Caco-2 (cell line): Measurements from ENCODE around the gene DLX4. TPM values are rescaled to one million over a fixed set of nuclear protein-coding genes. Genes with fewer than 3 reads are reported as not detected.
A peak's percentile ranks its signal among the peaks of the same experiment; 100 is the strongest.

Source experiments
- BruUV-seq: library from RNA; stranded (reverse); fragments of 400-500 nt; replicated peaks from 2 replicates; lab custom pipeline; 2021; lab: Mats Ljungman, UMichigan
- CTCF ChIA-PET: fragments of 300-600 bp; sonication (Branson Sonifier 250); formaldehyde crosslinking; loops from one replicate; lab custom pipeline; 2022; ENCODE audit warnings: antibody characterized with exemption; lab: Charles Lee
- POLR2A ChIA-PET: fragments of 300-600 bp; sonication (Branson Sonifier 250); formaldehyde crosslinking; loops from one replicate; lab custom pipeline; 2022; ENCODE audit warnings: antibody characterized with exemption; lab: Charles Lee
- DNase-seq, 2 experiments: peaks; one replicate each; pipeline versions ENCODE4 v3.0.0 to v3.0.0-alpha.2; 2020 to 2022
- H3K27me3 ChIP-seq: replicated peaks from 2 replicates; pipeline ENCODE4 v1.6.0; 2011; ENCODE audit warnings: low read length; ENCODE audit not compliant: control insufficient read depth, insufficient read depth
- H3K36me3 ChIP-seq: 2 replicates; pipeline ENCODE4 v1.5.1; 2011; ENCODE audit warnings: low read length; ENCODE audit not compliant: control insufficient read depth, insufficient read depth
- H3K4me1 ChIP-seq: fragments of 250-450 bp; sonication (Bioruptor Pico); 2 replicates; pipeline ENCODE4 v1.5.1; 2020; ENCODE audit warnings: mild to moderate bottlenecking
- H3K4me3 ChIP-seq: 2 replicates; pipeline ENCODE4 v1.5.1; 2011; ENCODE audit warnings: low read depth, mild to moderate bottlenecking, control low read depth, low read length
- H3K9me3 ChIP-seq: fragments of 250-450 bp; sonication (Bioruptor Pico); 2 replicates; pipeline ENCODE4 v1.5.1; 2020; ENCODE audit warnings: mild to moderate bottlenecking, moderate library complexity
- H3K27ac Mint-ChIP-seq: one replicate; pipeline ENCODE4 v1.8.0; 2022; ENCODE audit warnings: mixed read lengths; ENCODE audit not compliant: unreplicated experiment
- H3K27me3 Mint-ChIP-seq: one replicate; pipeline ENCODE4 v1.8.0; 2022; ENCODE audit warnings: mixed read lengths; ENCODE audit not compliant: insufficient read depth, unreplicated experiment
- H3K36me3 Mint-ChIP-seq: one replicate; pipeline ENCODE4 v1.8.0; 2022; ENCODE audit warnings: mild to moderate bottlenecking, mixed read lengths; ENCODE audit not compliant: insufficient read depth, unreplicated experiment
- H3K4me1 Mint-ChIP-seq: one replicate; pipeline ENCODE4 v1.8.0; 2022; ENCODE audit warnings: low read depth, mixed read lengths; ENCODE audit not compliant: unreplicated experiment
- H3K4me3 Mint-ChIP-seq: one replicate; pipeline ENCODE4 v1.8.0; 2022; ENCODE audit warnings: mild to moderate bottlenecking, moderate library complexity, mixed read lengths; ENCODE audit not compliant: unreplicated experiment
- H3K9me3 Mint-ChIP-seq: one replicate; pipeline ENCODE4 v1.8.0; 2022; ENCODE audit warnings: mixed read lengths; ENCODE audit not compliant: unreplicated experiment
- intact Hi-C: fragments of 100-400 bp; cut with micrococcal nuclease; formaldehyde crosslinking; loops from one replicate; pipeline ENCODE4 v1.10.0; 2022; ENCODE audit not compliant: unreplicated experiment
- total RNA-seq: library from RNA; stranded (reverse); gene quantifications from 2 replicates; pipeline ENCODE4 v1.2.3, GENCODE V29; 2022
- TF ChIP-seq, protein P1 (sequence below), 2 experiments: fragments of 200-600 bp in 1 of 2; IDR thresholded peaks; 1 replicate in 1 of 2; 2 replicates in 1 of 2; pipeline versions ENCODE4 v1.5.1 to v1.8.0; 2011 to 2022; ENCODE audit warnings: antibody characterized with exemption in 1 of 2, control low read depth in 1 of 2, inconsistent platforms in 1 of 2, low read depth in 1 of 2, low read length in 1 of 2, mild to moderate bottlenecking in 1 of 2, moderate library complexity in 1 of 2; ENCODE audit not compliant: insufficient read depth in 1 of 2, severe bottlenecking in 1 of 2, unreplicated experiment in 1 of 2

Gene DLX4
- total RNA-seq, 1 experiment from 2014 or later: 27.0 TPM

DNA sequence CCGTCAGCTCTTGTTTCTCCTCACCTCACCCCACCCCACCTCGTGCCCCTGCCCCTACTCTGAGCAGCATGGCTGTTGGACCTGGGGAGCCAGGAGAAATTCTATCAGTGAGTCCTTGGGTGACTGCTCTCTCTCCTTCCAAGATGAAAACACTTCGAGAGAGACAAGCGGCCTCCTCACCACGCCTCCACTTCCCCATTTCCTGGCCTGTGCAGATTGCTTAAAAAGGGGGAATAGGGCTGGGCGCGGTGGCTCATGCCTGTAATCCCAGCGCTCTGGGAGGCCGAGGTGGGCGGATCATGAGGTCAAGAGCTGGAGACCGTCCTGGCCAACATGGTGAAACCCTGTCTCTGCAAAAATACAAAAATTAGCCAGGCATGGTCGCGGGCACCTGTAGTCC is 9.5 kb downstream of the DLX4 start:
- no peak for DNase-seq
- no peak overlapping the region for H3K4me3 ChIP-seq
- Mint-ChIP-seq H3K4me3 (no peak overlapping the region), H3K27me3 (no peaks in the 10 kb centered on the region), H3K4me1 (peaks cover 30% of the 10 kb centered on the region), H3K36me3 (no peaks in the 10 kb centered on the region), H3K27ac (no peak overlapping the region), H3K9me3 (no peaks in the 10 kb centered on the region)
- CTCF ChIA-PET: interaction anchor here (0.6 to 3.0 kb wide), 9 partner anchors 9 to 649 kb away, joined by 3 to 10 read pairs (median 3); no protein-coding TSS in a partner anchor
- no TSS peak for BruUV-seq
- H3K27me3 ChIP-seq: no peaks in the 10 kb centered on the region
- H3K36me3 ChIP-seq: no peaks in the 10 kb centered on the region
- peaks cover 41% of the 10 kb centered on the region for H3K4me1 ChIP-seq
- H3K9me3 ChIP-seq: no peaks in the 10 kb centered on the region
- TF ChIP-seq, protein P1, sequence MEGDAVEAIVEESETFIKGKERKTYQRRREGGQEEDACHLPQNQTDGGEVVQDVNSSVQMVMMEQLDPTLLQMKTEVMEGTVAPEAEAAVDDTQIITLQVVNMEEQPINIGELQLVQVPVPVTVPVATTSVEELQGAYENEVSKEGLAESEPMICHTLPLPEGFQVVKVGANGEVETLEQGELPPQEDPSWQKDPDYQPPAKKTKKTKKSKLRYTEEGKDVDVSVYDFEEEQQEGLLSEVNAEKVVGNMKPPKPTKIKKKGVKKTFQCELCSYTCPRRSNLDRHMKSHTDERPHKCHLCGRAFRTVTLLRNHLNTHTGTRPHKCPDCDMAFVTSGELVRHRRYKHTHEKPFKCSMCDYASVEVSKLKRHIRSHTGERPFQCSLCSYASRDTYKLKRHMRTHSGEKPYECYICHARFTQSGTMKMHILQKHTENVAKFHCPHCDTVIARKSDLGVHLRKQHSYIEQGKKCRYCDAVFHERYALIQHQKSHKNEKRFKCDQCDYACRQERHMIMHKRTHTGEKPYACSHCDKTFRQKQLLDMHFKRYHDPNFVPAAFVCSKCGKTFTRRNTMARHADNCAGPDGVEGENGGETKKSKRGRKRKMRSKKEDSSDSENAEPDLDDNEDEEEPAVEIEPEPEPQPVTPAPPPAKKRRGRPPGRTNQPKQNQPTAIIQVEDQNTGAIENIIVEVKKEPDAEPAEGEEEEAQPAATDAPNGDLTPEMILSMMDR (IDR thresholded peaks at IDR 0.05; ENCODE audit: insufficient read depth in 1 of 2, low read depth in 1 of 2, low read length in 1 of 2, severe bottlenecking in 1 of 2, unreplicated experiment in 1 of 2): no peak
- POLR2A ChIA-PET: interaction anchor here (0.6 kb wide), 1 partner anchor 10 kb away, joined by 7 read pairs; no protein-coding TSS in a partner anchor
- intact Hi-C loops: no loop called here

DNA sequence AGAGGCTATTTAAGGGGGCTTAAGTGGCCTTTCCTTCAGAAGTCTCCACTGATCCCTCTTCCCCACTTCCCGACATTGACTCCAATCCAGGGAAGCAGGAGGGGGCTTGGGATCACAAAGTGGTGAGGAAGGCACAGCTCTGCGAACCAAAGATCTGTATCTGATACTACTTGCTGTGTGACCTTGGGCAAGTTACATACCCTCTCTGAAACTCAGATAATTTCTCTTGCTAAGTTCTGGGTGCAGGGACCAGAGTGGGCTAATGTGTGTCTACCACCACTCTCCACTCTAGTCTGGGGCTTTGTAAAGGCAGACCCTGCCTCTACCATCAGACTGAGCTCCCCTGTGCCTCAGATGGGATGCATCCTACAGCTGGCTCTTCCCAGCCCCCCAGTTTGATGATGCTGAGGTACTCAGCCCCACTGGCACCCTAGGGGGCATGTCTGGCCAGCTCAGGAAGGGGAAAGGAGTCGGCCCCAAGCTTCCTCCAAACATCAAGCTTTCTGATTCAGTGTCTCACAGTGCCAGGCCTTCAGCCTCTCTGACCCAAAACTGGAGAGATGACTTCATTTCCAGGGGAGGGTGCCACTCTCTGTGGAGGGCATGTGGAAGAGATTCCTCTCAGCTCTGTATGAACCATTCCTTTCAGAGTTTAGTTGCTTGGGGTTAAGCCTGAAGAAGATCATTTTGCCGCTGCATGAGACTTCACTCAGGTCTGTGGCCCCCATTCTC is 10.9 kb downstream of the DLX4 start:
- no peaks in the 10 kb centered on the region for H3K9me3 ChIP-seq
- H3K36me3 Mint-ChIP-seq: no peaks in the 10 kb centered on the region
- intact Hi-C loops: no loop called here
- no peaks in the 10 kb centered on the region for H3K27me3 Mint-ChIP-seq
- ChIA-PET CTCF (interaction anchor here (0.6 to 1.7 kb wide), 4 partner anchors 8 to 132 kb away, joined by 3 to 13 read pairs (median 6); no protein-coding TSS in a partner anchor), POLR2A (interaction anchor here (0.7 kb wide), 1 partner anchor 98 kb away, joined by 3 read pairs; no protein-coding TSS in a partner anchor)
- BruUV-seq: no TSS peak
- H3K36me3 ChIP-seq: no peaks in the 10 kb centered on the region
- no peaks in the 10 kb centered on the region for H3K27me3 ChIP-seq
- DNase-seq: peak in 1 of 2 experiments; percentile 31
- H3K4me3 ChIP-seq: no peak overlapping the region
- peaks cover 38% of the 10 kb centered on the region for H3K4me1 ChIP-seq
- H3K9me3 Mint-ChIP-seq: no peaks in the 10 kb centered on the region
- TF ChIP-seq, protein P1 (IDR thresholded peaks at IDR 0.05; ENCODE audit: insufficient read depth in 1 of 2, low read depth in 1 of 2, low read length in 1 of 2, severe bottlenecking in 1 of 2, unreplicated experiment in 1 of 2): no peak
- no peak overlapping the region for H3K4me3 Mint-ChIP-seq
- H3K4me1 Mint-ChIP-seq: peaks cover 39% of the 10 kb centered on the region
- H3K27ac Mint-ChIP-seq: no peak overlapping the region

DNA sequence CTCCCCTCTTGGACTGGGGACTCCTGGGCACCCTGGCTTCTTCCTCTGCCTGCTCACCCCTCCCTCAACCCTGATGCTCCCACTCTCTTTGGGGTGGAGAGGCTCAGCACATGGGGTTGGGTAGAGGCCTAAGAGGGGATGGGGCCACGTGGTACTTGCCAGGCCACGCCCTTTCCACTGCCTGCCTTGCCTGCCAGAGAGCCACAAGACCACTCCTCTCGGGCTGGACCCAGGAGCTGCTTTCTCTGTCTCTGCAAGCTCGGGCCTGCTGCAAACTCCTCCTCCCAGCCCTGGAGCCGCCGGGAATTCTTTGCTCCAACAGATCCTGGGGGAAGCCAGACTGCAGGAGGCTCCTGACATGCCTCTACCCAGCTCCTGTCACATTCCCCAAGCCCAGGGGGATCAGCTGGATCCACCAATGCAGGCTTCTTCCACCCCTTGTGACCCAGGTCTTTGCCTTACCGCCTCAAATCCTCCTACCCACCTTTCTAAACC is 11.8 kb downstream of the DLX4 start:
- intact Hi-C loops: no loop called here
- peaks cover 32% of the 10 kb centered on the region for H3K4me1 Mint-ChIP-seq
- no peak overlapping the region for H3K27ac Mint-ChIP-seq
- BruUV-seq: no TSS peak
- no peaks in the 10 kb centered on the region for H3K27me3 Mint-ChIP-seq
- CTCF ChIA-PET: interaction anchor here (0.6 to 1.6 kb wide), 3 partner anchors 25 to 131 kb away, joined by 4 to 7 read pairs (median 4); no protein-coding TSS in a partner anchor
- H3K27me3 ChIP-seq: no peaks in the 10 kb centered on the region
- peak in 1 of 2 experiments; percentile 79 for DNase-seq
- no peaks in the 10 kb centered on the region for H3K9me3 Mint-ChIP-seq
- no peak overlapping the region for H3K4me3 Mint-ChIP-seq
- no peaks in the 10 kb centered on the region for H3K36me3 Mint-ChIP-seq
- TF ChIP-seq, protein P1 (IDR thresholded peaks at IDR 0.05; ENCODE audit: insufficient read depth in 1 of 2, low read depth in 1 of 2, low read length in 1 of 2, severe bottlenecking in 1 of 2, unreplicated experiment in 1 of 2): no peak
- H3K36me3 ChIP-seq: no peaks in the 10 kb centered on the region
- POLR2A ChIA-PET: interaction anchor here (0.6 kb wide), 1 partner anchor 417 kb away, joined by 3 read pairs; no protein-coding TSS in a partner anchor
- H3K4me3 ChIP-seq: no peak overlapping the region
- peaks cover 29% of the 10 kb centered on the region for H3K4me1 ChIP-seq
- no peaks in the 10 kb centered on the region for H3K9me3 ChIP-seq
